ENCODE data around the gene FADS6. TPM values are rescaled to one million over a fixed set of nuclear protein-coding genes. Genes with fewer than 3 reads are reported as not detected.

FADS6 gene
- total and polyA plus RNA-seq, 7 donors = 0.01 TPM; not detected in 6

DNA sequence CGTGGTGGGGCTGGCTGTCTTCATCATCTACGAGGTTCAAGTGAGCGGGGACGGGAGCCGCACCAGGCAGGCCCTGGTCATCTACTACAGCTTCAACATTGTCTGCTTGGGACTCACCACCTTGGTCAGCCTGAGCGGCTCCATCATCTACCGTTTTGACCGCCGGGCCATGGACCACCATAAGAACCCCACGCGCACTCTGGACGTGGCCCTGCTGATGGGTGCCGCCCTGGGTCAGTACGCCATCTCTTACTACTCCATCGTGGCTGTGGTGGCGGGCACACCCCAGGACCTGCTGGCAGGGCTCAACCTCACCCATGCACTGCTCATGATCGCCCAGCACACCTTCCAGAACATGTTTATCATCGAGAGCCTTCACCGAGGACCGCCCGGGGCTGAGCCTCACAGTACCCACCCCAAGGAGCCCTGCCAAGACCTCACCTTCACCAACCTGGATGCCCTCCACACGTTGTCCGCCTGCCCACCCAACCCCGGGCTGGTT lies 37.2 kb upstream of the FADS6 start:
- Histone ChIP-seq H3K27ac (no peak overlapping the region), H3K4me3 (no peak overlapping the region), H3K36me3 (ENCODE audit: insufficient read depth in 1 of 2, low read depth in 1 of 2) (no peaks in the 10 kb centered on the region), H3K4me1 (no peaks in the 10 kb centered on the region), H3K27me3 (ENCODE audit: insufficient read depth in 3 of 3, low read length in 2 of 3) (peaks cover 0 to 71% (median 13%) of the 10 kb centered on the region in 3 donors), H3K9me3 (no peaks in the 10 kb centered on the region)
- intact Hi-C loops (cut with DNase I) = no loop called here
- 87 to 91% (median 90%) methylated on average over 23 to 24 of the region's 24 CpGs for WGBS, 3 donors
- no peak for DNase-seq
- ATAC-seq = no peak
- TF ChIP-seq, protein P1, sequence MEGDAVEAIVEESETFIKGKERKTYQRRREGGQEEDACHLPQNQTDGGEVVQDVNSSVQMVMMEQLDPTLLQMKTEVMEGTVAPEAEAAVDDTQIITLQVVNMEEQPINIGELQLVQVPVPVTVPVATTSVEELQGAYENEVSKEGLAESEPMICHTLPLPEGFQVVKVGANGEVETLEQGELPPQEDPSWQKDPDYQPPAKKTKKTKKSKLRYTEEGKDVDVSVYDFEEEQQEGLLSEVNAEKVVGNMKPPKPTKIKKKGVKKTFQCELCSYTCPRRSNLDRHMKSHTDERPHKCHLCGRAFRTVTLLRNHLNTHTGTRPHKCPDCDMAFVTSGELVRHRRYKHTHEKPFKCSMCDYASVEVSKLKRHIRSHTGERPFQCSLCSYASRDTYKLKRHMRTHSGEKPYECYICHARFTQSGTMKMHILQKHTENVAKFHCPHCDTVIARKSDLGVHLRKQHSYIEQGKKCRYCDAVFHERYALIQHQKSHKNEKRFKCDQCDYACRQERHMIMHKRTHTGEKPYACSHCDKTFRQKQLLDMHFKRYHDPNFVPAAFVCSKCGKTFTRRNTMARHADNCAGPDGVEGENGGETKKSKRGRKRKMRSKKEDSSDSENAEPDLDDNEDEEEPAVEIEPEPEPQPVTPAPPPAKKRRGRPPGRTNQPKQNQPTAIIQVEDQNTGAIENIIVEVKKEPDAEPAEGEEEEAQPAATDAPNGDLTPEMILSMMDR (IDR thresholded peaks at IDR 0.05) = no peak

DNA sequence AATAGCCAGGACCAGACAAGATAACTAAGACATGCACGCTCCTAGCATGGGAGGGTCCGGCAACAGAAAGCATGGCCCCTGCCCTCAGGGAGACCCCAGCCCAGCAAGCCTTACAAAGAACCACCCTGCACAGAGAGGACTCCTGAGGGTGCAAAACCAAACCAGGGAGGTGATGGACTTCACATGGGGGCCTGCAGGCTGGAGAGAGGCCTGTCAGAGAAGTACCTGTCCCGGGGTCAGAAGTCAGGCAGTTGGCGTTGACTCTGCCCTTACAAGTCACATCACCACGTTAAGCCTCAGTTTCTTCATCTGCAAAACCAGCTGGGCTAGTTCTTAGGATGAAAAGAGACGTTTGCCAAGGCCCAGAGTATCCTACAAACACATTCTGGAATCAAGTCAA lies 35.4 kb upstream of the FADS6 start:
- no peaks in the 10 kb centered on the region for H3K9me3 ChIP-seq
- H3K4me1 ChIP-seq = peaks cover 4% of the 10 kb centered on the region
- intact Hi-C loops (cut with DNase I) = no loop called here
- DNase-seq (no peak), ATAC-seq (no peak)
- TF ChIP-seq, protein P1 (IDR thresholded peaks at IDR 0.05) = no peak
- H3K27ac ChIP-seq = no peak overlapping the region
- H3K36me3 ChIP-seq (ENCODE audit: insufficient read depth in 1 of 2, low read depth in 1 of 2) = no peaks in the 10 kb centered on the region
- peaks cover 0 to 73% (median 24%) of the 10 kb centered on the region in 3 donors for H3K27me3 ChIP-seq (ENCODE audit: insufficient read depth in 3 of 3, low read length in 2 of 3)
- 69 to 72% (median 69%) methylated on average over 6 of the region's 6 CpGs for WGBS, 3 donors
- H3K4me3 ChIP-seq = no peak overlapping the region

DNA sequence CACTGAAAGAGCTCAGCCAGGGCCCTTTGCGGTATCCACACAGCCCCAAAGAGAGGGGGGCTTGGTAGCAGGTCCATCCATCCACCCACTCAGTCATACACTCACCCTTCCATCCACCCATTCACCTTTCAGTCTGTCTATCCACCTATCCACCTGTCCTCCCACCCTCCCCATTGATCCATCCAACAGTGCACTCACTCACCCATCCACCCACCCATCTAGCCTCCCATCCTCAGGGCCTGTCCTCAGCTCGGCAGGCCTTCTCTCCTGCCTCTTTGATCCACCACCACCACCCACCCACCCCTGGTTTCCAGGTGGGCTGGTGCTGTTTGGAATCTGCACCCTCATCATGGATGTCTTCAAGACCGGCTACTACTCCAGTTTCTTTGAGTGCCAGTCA lies 31.8 kb upstream of the FADS6 start:
- Histone ChIP-seq H3K27ac (no peak overlapping the region), H3K4me3 (no peak overlapping the region), H3K9me3 (no peaks in the 10 kb centered on the region), H3K4me1 (peaks cover 14% of the 10 kb centered on the region), H3K36me3 (ENCODE audit: insufficient read depth in 1 of 2, low read depth in 1 of 2) (no peaks in the 10 kb centered on the region), H3K27me3 (ENCODE audit: insufficient read depth in 3 of 3, low read length in 2 of 3) (peaks cover 0 to 77% (median 25%) of the 10 kb centered on the region in 3 donors)
- TF ChIP-seq, protein P1 (IDR thresholded peaks at IDR 0.05) = no peak
- intact Hi-C loops (cut with DNase I) = no loop called here
- DNase-seq = no peak
- no peak for ATAC-seq
- 61 to 71% (median 65%) methylated on average over 3 of the region's 3 CpGs for WGBS, 3 donors

DNA sequence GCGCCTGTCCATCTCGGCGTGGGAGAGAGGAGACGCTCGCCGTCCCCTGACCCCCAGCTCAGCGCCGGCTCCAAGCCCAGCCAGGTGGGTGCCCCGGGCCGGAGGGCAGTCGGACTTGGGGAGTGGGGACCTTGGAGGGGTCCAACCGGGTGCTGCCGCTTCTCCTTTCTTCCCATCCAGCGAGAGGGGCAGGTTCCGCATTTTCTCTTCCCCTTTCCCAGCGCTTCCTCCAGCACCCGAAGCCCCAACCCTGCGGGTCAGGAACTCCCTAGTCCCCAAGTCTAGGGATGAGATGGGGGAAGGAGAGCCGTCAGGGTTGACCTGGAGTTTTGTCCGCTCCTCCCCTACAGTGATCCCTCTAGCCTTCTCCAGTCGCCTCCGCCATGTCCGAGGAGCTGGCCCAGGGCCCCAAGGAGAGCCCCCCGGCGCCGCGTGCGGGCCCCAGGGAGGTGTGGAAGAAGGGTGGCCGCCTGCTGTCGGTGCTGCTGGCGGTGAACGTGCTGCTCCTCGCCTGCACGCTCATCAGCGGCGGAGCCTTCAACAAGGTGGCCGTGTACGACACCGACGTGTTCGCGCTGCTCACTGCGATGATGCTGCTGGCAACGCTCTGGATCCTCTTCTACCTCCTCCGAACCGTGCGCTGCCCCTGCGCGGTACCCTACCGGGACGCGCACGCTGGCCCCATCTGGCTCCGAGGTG lies 31.0 kb upstream of the FADS6 start, which contains the start of gene OTOP2:
Gene OTOP2, plus strand, starts transcription at position 24 of the 699 bp plus-strand sequence. Its CDS starts 360 bp downstream, at position 384.
- 1 to 3% (median 3%) methylated on average over 52 to 54 of the region's 54 CpGs for WGBS, 3 donors
- DNase-seq = no peak
- TF ChIP-seq, protein P1 (IDR thresholded peaks at IDR 0.05) = no peak
- ATAC-seq = no peak
- Histone ChIP-seq H3K4me3 (peak within 1 kb of the TSS; percentile 54), H3K4me1 (peaks cover 14% of the 10 kb centered on the region), H3K36me3 (ENCODE audit: insufficient read depth in 1 of 2, low read depth in 1 of 2) (no peaks in the 10 kb centered on the region), H3K27ac (no peak within 1 kb of the TSS), H3K9me3 (no peaks in the 10 kb centered on the region), H3K27me3 (ENCODE audit: insufficient read depth in 3 of 3, low read length in 2 of 3) (peaks cover 0 to 84% (median 25%) of the 10 kb centered on the region in 3 donors)
- intact Hi-C loops (cut with DNase I) = no loop called here
